Measurements from ENCODE around the gene KRT16. TPM values are rescaled to one million over a fixed set of nuclear protein-coding genes. Genes with fewer than 3 reads are reported as not detected.

Gene KRT16
- polyA plus RNA-seq, 3 donors: not detected

- Histone ChIP-seq H3K9me3 (replicated peaks in 1 of 2; ENCODE audit: control insufficient read depth in 1 of 2, insufficient read depth in 1 of 2, low read length in 2 of 2) (no peaks in the 10 kb centered on the region), H3K36me3 (replicated peaks in 1 of 2; ENCODE audit: control insufficient read depth in 1 of 2, insufficient read depth in 2 of 2, low read length in 2 of 2) (no peaks in the 10 kb centered on the region), H3K27ac (ENCODE audit: low read depth in 1 of 2, low read length in 2 of 2) (no peak overlapping the region), H3K4me2 (replicated peaks; ENCODE audit: extremely low read depth, low read length, poor library complexity, severe bottlenecking) (no peak overlapping the region), H3K4me3 (replicated peaks in 1 of 3; ENCODE audit: low read depth in 2 of 3, low read length in 3 of 3) (no peak overlapping the region), H3K27me3 (ENCODE audit: control insufficient read depth in 2 of 2, insufficient read depth in 2 of 2, low read length in 2 of 2) (no peaks in the 10 kb centered on the region), H3K79me2 (ENCODE audit: insufficient read depth, low read length) (no peaks in the 10 kb centered on the region), H2AFZ (ENCODE audit: insufficient read depth, low read depth, low read length, poor library complexity, severe bottlenecking) (no peak overlapping the region), H3K4me1 (ENCODE audit: control insufficient read depth in 1 of 2, insufficient read depth in 2 of 2, low read length in 2 of 2) (no peaks in the 10 kb centered on the region), H3K9ac (ENCODE audit: insufficient read depth, low read length, poor library complexity, severe bottlenecking) (no peak overlapping the region), H4K20me1 (ENCODE audit: insufficient read depth, low read length) (no peaks in the 10 kb centered on the region)
- H3K27ac Mint-ChIP-seq: no peak overlapping the region
- TF ChIP-seq CTCF (IDR thresholded peaks at IDR 0.05): no peak
- H3K4me1 Mint-ChIP-seq: peaks cover 2% of the 10 kb centered on the region
- peaks cover 0 to 4% (median 0%) of the 10 kb centered on the region in 3 donors for H3K27me3 Mint-ChIP-seq (ENCODE audit: low read depth in 3 of 3)
- intact Hi-C loops (cut with micrococcal nuclease): no loop called here
- no peak for DNase-seq
- 83% methylated on average over 10 of the region's 14 CpGs for WGBS (ENCODE audit: insufficient coverage)
- H3K9me3 Mint-ChIP-seq: no peaks in the 10 kb centered on the region
- H3K36me3 Mint-ChIP-seq: no peaks in the 10 kb centered on the region
- no peak overlapping the region for H3K4me3 Mint-ChIP-seq
These were observed 21.1 kb upstream of the KRT16 start for GRCh38 chr17:41633556-41634199.

GRCh38 chr17:41632482-41633105 is 20.0 kb upstream of the KRT16 start:
- Mint-ChIP-seq H3K4me1 (no peaks in the 10 kb centered on the region), H3K27me3 (ENCODE audit: low read depth in 3 of 3) (no peaks in the 10 kb centered on the region), H3K36me3 (no peaks in the 10 kb centered on the region), H3K9me3 (no peaks in the 10 kb centered on the region), H3K4me3 (no peak overlapping the region), H3K27ac (no peak overlapping the region)
- Histone ChIP-seq H3K79me2 (ENCODE audit: insufficient read depth, low read length) (no peaks in the 10 kb centered on the region), H3K4me3 (replicated peaks in 1 of 3; ENCODE audit: low read depth in 2 of 3, low read length in 3 of 3) (no peak overlapping the region), H2AFZ (ENCODE audit: insufficient read depth, low read depth, low read length, poor library complexity, severe bottlenecking) (no peak overlapping the region), H3K9me3 (replicated peaks in 1 of 2; ENCODE audit: control insufficient read depth in 1 of 2, insufficient read depth in 1 of 2, low read length in 2 of 2) (no peaks in the 10 kb centered on the region), H3K4me2 (replicated peaks; ENCODE audit: extremely low read depth, low read length, poor library complexity, severe bottlenecking) (no peak overlapping the region), H3K27me3 (ENCODE audit: control insufficient read depth in 2 of 2, insufficient read depth in 2 of 2, low read length in 2 of 2) (no peaks in the 10 kb centered on the region), H4K20me1 (ENCODE audit: insufficient read depth, low read length) (no peaks in the 10 kb centered on the region), H3K27ac (ENCODE audit: low read depth in 1 of 2, low read length in 2 of 2) (no peak overlapping the region), H3K9ac (ENCODE audit: insufficient read depth, low read length, poor library complexity, severe bottlenecking) (no peak overlapping the region), H3K4me1 (ENCODE audit: control insufficient read depth in 1 of 2, insufficient read depth in 2 of 2, low read length in 2 of 2) (no peaks in the 10 kb centered on the region), H3K36me3 (replicated peaks in 1 of 2; ENCODE audit: control insufficient read depth in 1 of 2, insufficient read depth in 2 of 2, low read length in 2 of 2) (no peaks in the 10 kb centered on the region)
- no peak for DNase-seq
- WGBS (ENCODE audit: insufficient coverage): 80% methylated on average over 5 of the region's 5 CpGs
- intact Hi-C loops (cut with micrococcal nuclease): no loop called here
- TF ChIP-seq CTCF (IDR thresholded peaks at IDR 0.05): no peak

Data from CD14-positive monocyte (primary cell).